SJCRH30 (cell line): ENCODE data around the gene SUGCT. TPM values are rescaled to one million over a fixed set of nuclear protein-coding genes. Genes with fewer than 3 reads are reported as not detected.

Experiments
- DNase-seq, 2 experiments: peaks; one replicate each; pipeline ENCODE4 v3.0.0-alpha.2; 2015 to 2020
- H3K27ac ChIP-seq: fragments of 250-450 bp; sonication (Bioruptor Pico); 2 replicates; pipeline ENCODE4 v1.5.1; 2020; ENCODE audit warnings: mild to moderate bottlenecking, moderate library complexity
- H3K27me3 ChIP-seq: fragments of 250-450 bp; sonication (Bioruptor Pico); 2 replicates; pipeline ENCODE4 v1.5.1; 2020; ENCODE audit warnings: mild to moderate bottlenecking, moderate library complexity
- H3K36me3 ChIP-seq: fragments of 250-450 bp; sonication (Bioruptor Pico); 2 replicates; pipeline ENCODE4 v1.5.1; 2020; ENCODE audit warnings: mild to moderate bottlenecking, moderate library complexity
- H3K4me1 ChIP-seq: fragments of 250-450 bp; sonication (Bioruptor Pico); 2 replicates; pipeline ENCODE4 v1.5.1; 2020; ENCODE audit warnings: mild to moderate bottlenecking, moderate library complexity
- H3K4me3 ChIP-seq: fragments of 250-450 bp; sonication (Bioruptor Pico); 2 replicates; pipeline ENCODE4 v1.5.1; 2020; ENCODE audit warnings: mild to moderate bottlenecking, moderate library complexity
- H3K9me3 ChIP-seq: fragments of 250-450 bp; sonication (Bioruptor Pico); replicated peaks from 2 replicates; pipeline ENCODE4 v1.5.1; 2020; ENCODE audit warnings: mild to moderate bottlenecking, moderate library complexity
- total RNA-seq: library from RNA; depleted of rRNA; stranded (reverse); fragments of >200 nt; shearing (Covaris generic); gene quantifications from 2 replicates; pipeline ENCODE4 v1.2.3, GENCODE V29; 2014

The SUGCT gene
- total RNA-seq, 1 experiment from 2014 or later, result 4.8 TPM

DNA sequence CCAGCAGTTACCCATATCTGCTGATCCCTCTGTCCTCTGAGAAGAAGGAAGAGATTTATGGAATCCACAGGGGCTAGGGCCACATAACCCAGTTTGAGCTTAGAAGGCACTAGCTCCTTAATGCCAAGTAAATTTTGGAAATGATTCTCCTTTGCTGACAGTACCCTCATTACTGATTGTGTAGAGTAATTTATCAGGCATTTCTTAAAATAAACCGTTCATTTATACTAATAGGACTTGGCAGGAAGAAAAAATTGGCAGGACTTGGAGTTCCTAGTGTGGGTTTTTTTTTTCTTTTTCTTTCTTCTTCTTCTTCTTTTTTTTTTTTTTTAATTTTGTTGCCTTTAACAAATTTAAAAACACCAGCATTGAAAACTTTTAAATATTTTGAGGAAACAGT lies 645.7 kb downstream of the SUGCT start:
- H3K27me3 ChIP-seq, result no peaks in the 10 kb centered on the region
- H3K4me3 ChIP-seq, result no peak overlapping the region
- no peaks in the 10 kb centered on the region for H3K9me3 ChIP-seq
- DNase-seq, result no peak
- H3K36me3 ChIP-seq, result no peaks in the 10 kb centered on the region
- H3K27ac ChIP-seq, result no peak overlapping the region
- H3K4me1 ChIP-seq, result no peaks in the 10 kb centered on the region

DNA sequence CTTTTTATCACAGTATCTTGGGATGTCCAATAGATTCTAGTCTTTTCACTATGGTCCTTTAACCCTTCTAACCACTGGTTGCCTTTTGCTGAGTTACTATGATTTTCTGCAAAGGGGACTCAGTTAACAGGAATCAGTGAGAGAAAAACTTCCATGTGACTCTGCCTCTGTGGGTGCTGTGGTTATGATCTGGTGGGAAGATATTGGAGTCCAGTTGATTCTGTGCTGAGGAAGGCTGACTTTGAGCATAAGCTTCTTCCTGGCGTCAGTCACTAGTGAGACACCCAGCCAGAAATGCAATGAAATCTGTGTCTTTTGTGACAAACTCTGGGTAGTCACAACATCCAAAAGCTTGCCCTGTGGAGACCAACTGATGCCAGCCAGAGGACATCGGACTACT lies 648.0 kb downstream of the SUGCT start:
- H3K4me3 ChIP-seq, result no peak overlapping the region
- H3K27ac ChIP-seq, result no peak overlapping the region
- H3K4me1 ChIP-seq, result no peaks in the 10 kb centered on the region
- no peaks in the 10 kb centered on the region for H3K36me3 ChIP-seq
- DNase-seq, result no peak
- H3K27me3 ChIP-seq, result no peaks in the 10 kb centered on the region
- H3K9me3 ChIP-seq, result no peaks in the 10 kb centered on the region

- Histone ChIP-seq H3K9me3 (no peaks in the 10 kb centered on the region), H3K4me3 (no peak overlapping the region), H3K4me1 (no peaks in the 10 kb centered on the region), H3K36me3 (no peaks in the 10 kb centered on the region), H3K27ac (no peak overlapping the region), H3K27me3 (no peaks in the 10 kb centered on the region)
- no peak for DNase-seq
Measured at GRCh38 chr7:40784176-40784575, 649.4 kb downstream of the SUGCT start.

GRCh38 chr7:40786909-40787308 lies 652.1 kb downstream of the SUGCT start:
- no peak overlapping the region for H3K4me3 ChIP-seq
- no peaks in the 10 kb centered on the region for H3K27me3 ChIP-seq
- no peaks in the 10 kb centered on the region for H3K36me3 ChIP-seq
- no peaks in the 10 kb centered on the region for H3K4me1 ChIP-seq
- H3K9me3 ChIP-seq, result no peaks in the 10 kb centered on the region
- DNase-seq, result no peak
- H3K27ac ChIP-seq, result no peak overlapping the region

- Histone ChIP-seq H3K4me3 (no peak overlapping the region), H3K27me3 (no peaks in the 10 kb centered on the region; the same call in 1 of the 2 replicates), H3K4me1 (no peaks in the 10 kb centered on the region), H3K36me3 (no peaks in the 10 kb centered on the region), H3K27ac (no peak overlapping the region), H3K9me3 (no peaks in the 10 kb centered on the region)
- no peak for DNase-seq
Measured at GRCh38 chr7:40793132-40793531, 658.3 kb downstream of the SUGCT start.

GRCh38 chr7:40795607-40796006 lies 660.8 kb downstream of the SUGCT start:
- H3K9me3 ChIP-seq, result no peaks in the 10 kb centered on the region
- H3K4me3 ChIP-seq, result no peak overlapping the region
- no peaks in the 10 kb centered on the region; the same call in 1 of the 2 replicates for H3K27me3 ChIP-seq
- no peak overlapping the region for H3K27ac ChIP-seq
- no peaks in the 10 kb centered on the region for H3K4me1 ChIP-seq
- DNase-seq, result no peak
- H3K36me3 ChIP-seq, result no peaks in the 10 kb centered on the region

DNA sequence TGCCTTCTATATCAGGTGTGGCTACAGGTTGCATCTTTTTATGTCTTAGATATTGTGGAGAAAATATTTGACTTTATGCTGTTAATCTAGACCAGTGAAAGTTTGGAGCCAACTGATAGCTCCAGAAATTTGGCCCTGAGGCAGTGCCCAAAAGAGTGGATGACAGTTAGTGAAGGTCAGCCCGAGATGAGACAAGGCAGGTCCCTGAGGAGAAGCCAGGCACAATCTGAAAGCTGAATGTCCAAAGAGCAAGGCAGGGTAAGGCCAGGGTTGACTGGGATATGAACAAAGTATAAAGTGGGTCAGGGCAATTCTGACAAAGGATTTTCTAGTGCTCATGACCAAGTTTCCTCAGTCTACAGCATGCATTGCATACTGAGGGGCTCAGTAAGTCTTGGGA lies 661.9 kb downstream of the SUGCT start:
- no peak for DNase-seq
- Histone ChIP-seq H3K27me3 (no peaks in the 10 kb centered on the region; the same call in 1 of the 2 replicates), H3K27ac (no peak overlapping the region), H3K36me3 (no peaks in the 10 kb centered on the region), H3K4me3 (no peak overlapping the region), H3K9me3 (no peaks in the 10 kb centered on the region), H3K4me1 (no peaks in the 10 kb centered on the region)

DNA sequence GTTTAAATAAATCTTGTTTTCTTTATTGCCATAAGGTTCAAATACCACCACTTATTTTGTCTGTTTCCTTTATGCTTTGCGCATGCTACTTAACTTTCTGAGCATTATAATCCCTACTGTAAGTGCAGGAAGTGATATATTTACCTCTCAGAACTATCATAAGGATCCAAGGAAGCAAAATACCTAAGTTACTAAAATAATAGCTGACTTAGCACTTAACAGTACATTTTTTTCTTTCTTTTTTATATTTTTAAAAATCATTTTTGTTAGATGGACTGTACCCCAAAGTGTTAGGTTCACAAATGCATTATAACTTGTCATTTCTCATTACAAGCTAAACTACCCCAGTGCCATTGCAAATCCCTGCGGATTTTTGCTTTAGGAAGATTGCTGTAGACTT lies 663.8 kb downstream of the SUGCT start:
- H3K36me3 ChIP-seq, result no peaks in the 10 kb centered on the region
- H3K4me1 ChIP-seq, result no peaks in the 10 kb centered on the region
- H3K27ac ChIP-seq, result no peak overlapping the region
- no peak overlapping the region for H3K4me3 ChIP-seq
- H3K9me3 ChIP-seq, result no peaks in the 10 kb centered on the region
- no peaks in the 10 kb centered on the region; the same call in 1 of the 2 replicates for H3K27me3 ChIP-seq
- no peak for DNase-seq

- H3K4me1 ChIP-seq, result no peaks in the 10 kb centered on the region
- H3K27me3 ChIP-seq, result no peaks in the 10 kb centered on the region; the same call in 1 of the 2 replicates
- no peaks in the 10 kb centered on the region for H3K36me3 ChIP-seq
- H3K4me3 ChIP-seq, result no peak overlapping the region
- H3K27ac ChIP-seq, result no peak overlapping the region
- H3K9me3 ChIP-seq, result no peaks in the 10 kb centered on the region
- no peak for DNase-seq
Measured at GRCh38 chr7:40799493-40800403, 664.9 kb downstream of the SUGCT start.

- Histone ChIP-seq H3K36me3 (no peaks in the 10 kb centered on the region), H3K4me3 (no peak overlapping the region), H3K27ac (no peak overlapping the region), H3K27me3 (no peaks in the 10 kb centered on the region; the same call in 1 of the 2 replicates), H3K9me3 (no peaks in the 10 kb centered on the region), H3K4me1 (no peaks in the 10 kb centered on the region)
- no peak for DNase-seq
Measured at GRCh38 chr7:40800771-40801170, 666.0 kb downstream of the SUGCT start.

- H3K27ac ChIP-seq, result no peak overlapping the region
- DNase-seq, result no peak
- no peak overlapping the region for H3K4me3 ChIP-seq
- no peaks in the 10 kb centered on the region for H3K27me3 ChIP-seq
- no peaks in the 10 kb centered on the region for H3K36me3 ChIP-seq
- no peaks in the 10 kb centered on the region for H3K9me3 ChIP-seq
- H3K4me1 ChIP-seq, result no peaks in the 10 kb centered on the region
Measured at GRCh38 chr7:40802497-40802896, 667.7 kb downstream of the SUGCT start.

GRCh38 chr7:40804477-40805215 lies 669.8 kb downstream of the SUGCT start:
- Histone ChIP-seq H3K36me3 (no peaks in the 10 kb centered on the region), H3K9me3 (no peaks in the 10 kb centered on the region), H3K4me3 (no peak overlapping the region), H3K27me3 (no peaks in the 10 kb centered on the region), H3K4me1 (no peaks in the 10 kb centered on the region), H3K27ac (no peak overlapping the region)
- DNase-seq, result no peak

DNA sequence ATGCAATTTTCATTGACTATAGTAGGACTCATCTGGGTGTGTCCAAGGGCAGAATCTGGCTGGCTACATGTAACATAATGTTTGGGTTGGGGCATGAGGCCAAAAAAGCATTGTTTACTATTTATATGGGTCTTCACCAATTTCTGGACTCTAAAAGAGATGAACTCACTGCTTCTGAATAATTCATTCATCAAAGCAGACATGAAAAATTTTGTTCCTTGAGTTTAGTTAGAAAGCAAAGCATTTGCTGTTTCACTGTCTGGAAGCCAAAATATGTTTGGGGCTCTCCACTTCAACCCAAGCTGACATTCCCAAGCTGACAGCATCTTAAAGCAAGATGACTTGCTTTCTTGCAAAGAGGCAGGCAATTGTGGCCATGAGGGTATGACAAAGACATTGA lies 670.6 kb downstream of the SUGCT start:
- no peaks in the 10 kb centered on the region for H3K27me3 ChIP-seq
- H3K4me1 ChIP-seq, result no peaks in the 10 kb centered on the region
- H3K27ac ChIP-seq, result no peak overlapping the region
- H3K36me3 ChIP-seq, result no peaks in the 10 kb centered on the region
- no peaks in the 10 kb centered on the region for H3K9me3 ChIP-seq
- H3K4me3 ChIP-seq, result no peak overlapping the region
- DNase-seq, result no peak

- no peaks in the 10 kb centered on the region for H3K4me1 ChIP-seq
- no peaks in the 10 kb centered on the region for H3K9me3 ChIP-seq
- no peak overlapping the region for H3K27ac ChIP-seq
- no peaks in the 10 kb centered on the region for H3K27me3 ChIP-seq
- H3K36me3 ChIP-seq, result no peaks in the 10 kb centered on the region
- DNase-seq, result no peak
- no peak overlapping the region for H3K4me3 ChIP-seq
Measured at GRCh38 chr7:40808378-40808942, 673.7 kb downstream of the SUGCT start.

DNA sequence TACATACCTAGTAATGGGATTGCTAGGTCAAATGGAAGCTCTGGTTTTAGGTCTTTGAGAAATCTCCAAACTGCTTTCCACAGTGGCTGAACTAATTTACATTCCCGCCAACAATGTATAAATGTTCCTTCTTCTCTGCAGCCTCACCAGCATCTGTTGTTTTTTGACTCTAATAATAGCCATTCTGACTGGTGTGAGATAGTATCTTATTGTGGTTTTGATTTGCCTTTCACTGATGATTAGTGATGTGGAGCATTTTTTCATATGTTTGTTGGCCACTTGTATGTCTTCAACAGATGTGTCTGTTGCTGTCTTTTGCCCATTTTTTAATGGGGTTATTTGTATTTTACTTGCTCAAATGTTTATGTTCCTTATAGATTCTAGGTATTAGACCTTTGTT lies 675.5 kb downstream of the SUGCT start:
- H3K4me1 ChIP-seq, result no peaks in the 10 kb centered on the region
- H3K36me3 ChIP-seq, result no peaks in the 10 kb centered on the region
- no peaks in the 10 kb centered on the region for H3K9me3 ChIP-seq
- DNase-seq, result no peak
- H3K27ac ChIP-seq, result no peak overlapping the region
- H3K4me3 ChIP-seq, result no peak overlapping the region
- H3K27me3 ChIP-seq, result no peaks in the 10 kb centered on the region
